Suppressor macrophage (primary cell): ENCODE results near the gene LRP8.
A peak's percentile ranks its signal among the peaks of the same experiment; 100 is the strongest.

Experiments used
- DNase-seq, 4 experiments: peaks; one replicate each; pipeline ENCODE4 v3.0.0-alpha.2; 2020 to 2022

The LRP8 gene

DNA sequence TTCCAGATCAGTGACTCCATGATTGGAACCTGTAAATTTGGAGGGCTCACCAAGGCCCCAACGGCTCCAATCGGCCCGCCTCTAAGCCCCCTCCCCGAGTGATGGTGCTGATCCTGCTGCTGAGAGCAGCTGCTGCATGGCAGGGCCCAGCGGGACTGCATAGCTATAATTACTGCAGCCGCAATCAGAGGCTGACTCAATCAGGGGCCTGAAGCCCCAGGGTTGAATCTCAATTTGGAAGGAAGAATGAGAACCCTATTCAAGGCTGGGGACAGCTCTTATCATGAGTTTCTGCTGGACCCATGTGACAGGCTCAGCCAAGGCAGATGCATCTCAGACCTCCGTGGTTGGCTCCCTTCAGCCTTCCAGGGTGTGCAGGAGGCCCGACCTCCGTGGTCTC is 46.7 kb downstream of the LRP8 start:
- DNase-seq, result no peak

DNA sequence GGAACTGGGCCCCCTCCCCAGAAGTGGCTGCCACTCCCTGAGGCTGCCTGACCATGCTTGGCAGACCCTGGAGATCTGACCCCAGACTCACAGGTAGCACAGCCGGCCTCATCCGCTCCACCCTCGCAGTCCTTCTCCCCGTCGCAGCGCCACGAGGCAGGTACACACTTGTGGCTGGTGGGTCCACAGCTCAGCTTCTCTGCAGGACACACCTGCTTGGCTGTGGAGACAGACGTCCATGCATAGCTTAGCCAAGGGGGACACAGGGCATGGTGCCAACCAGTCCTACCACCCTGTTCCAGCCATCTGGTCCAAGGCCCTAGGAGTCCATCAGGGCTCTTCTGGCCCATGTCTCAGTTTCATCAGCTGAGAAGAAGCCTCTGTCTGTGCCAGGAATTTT is 47.4 kb downstream of the LRP8 start:
- no peak for DNase-seq

DNA sequence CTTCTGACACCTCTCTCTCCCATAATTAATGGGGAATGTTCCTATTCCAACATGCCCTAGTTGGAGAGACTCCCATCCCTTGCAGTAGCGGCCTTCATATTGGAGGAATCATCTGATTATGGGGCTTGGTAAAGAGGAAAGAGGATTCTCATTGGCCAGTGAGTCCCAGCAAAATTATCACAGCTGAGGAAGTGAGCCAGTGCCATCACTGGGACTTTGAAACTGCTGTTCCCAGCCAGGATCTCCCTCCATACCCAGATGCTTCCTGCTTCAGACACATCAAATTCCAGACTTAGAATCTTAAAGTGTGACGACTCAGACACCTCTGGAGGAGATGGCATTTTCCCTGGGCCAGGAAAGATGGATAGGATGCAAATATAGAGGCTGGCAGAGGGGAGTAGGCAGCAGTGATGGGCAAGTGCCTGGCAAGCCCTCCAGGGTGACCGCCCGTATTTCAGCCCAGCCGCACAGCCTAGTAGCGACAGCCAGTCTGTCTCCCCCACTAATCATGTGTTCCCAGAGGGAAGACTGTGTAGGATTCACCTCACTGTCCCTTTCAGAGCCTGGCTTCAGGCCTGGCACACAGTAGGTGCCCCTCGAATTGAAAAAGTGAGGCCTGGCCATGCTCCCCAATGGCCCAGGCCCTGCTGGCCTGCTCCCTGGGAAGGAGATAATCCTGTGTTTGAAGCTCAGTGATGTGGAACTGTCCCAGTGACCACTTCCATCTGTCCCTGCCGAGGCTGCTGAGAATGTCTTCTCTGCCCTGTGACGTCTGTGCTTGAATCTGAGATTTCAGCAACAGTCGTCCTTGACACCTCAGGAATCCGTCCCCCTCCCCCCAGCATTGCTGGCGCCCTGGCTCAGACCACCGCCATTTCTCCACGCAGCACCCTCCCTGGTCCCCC is 48.3 kb downstream of the LRP8 start:
- DNase-seq, result no peak

DNA sequence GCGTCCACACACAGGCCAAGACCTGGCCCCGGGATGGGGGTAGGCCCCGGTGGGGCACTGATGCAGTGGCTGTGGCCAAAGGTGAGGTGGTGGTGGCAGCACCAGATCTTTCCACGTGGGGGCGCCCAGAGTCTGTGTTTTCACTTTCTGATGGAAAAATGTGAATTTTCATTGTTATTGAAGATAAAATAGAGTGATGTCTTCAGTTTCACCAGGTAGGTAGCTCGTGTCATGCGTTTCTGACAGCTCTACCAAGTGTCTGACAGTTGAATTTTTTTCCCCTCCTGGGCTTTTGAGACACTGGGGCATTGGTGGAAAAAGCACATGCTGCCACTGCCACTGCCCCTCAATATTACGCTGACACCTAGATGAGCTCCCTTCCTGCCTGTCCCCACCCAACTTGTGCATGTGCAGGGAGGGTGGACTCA is 49.6 kb downstream of the LRP8 start:
- DNase-seq, result peak; percentile 50 to 74 (median 68)

DNA sequence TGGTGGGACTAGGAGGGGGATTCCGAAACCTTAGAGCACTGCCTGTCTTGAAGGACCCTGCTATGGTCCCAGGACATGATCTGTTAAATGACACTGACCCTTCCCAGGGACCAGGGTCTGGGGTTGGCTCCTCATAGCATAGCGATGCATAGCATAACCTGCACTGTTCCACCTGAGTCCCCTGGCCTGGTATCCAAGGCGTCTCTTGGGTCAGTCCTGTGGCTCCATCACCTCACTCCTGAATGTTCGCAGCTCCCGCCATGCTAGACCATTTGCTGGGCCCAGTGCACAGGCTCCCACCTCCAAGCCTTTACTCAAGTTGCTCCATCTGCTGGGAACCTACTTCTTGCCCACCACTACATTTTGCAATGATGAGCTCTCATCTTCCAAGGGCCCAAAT is 50.5 kb downstream of the LRP8 start:
- DNase-seq, result no peak

DNA sequence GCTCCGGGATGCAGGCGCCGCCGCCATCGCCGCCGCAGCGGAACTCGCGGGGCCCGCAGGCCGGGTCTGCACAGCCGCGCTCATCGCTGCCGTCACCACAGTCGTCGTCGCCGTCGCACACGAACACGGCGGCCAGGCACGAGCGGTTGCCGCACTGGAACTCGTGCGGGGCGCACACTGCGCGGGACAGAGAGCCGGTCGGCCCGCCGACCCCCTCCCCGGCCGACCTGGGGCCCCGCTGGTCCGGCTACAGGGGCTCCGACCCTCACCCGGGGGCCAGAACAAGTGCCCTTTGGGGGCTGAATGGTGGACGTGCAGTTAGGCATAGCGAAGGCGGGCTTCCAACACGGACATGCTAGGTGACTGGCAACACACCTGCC is 51.0 kb downstream of the LRP8 start:
- no peak for DNase-seq

DNA sequence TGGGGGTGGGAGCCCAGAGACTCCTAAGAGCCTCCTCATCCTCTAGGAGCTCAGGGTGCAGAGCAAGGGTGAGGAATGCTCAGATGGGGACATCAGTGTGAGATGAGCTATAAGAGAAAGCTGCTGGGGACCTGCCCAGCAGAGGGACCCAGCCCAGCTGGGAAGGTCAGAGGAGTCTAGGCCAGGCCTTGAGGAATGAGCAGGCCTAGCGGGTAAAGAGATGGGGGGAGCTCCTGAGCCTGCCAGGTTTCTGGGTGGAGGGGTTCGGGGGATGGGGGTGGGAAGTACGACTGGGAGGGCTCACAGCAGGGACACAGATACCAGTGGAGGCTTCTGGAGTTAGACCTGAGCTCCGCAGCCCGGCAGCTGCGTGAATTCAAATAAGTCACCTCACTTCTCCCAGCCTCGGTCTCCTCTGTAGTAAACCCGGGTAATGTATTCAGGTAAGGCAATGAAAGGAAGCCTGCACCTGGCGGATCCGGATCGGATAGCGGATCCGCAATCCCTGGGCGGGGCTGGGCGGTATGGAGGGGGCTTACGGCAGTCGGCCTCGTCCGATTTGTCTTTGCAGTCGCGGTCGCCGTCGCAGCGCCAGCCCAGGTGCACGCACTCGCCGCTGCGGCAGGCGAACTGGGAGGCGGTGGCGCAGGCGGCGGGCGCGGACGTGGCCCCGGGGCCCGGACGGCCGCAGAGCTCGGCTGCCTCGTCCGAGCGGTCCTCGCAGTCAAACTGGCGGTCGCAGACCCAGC is 51.5 kb downstream of the LRP8 start:
- DNase-seq, result no peak

DNA sequence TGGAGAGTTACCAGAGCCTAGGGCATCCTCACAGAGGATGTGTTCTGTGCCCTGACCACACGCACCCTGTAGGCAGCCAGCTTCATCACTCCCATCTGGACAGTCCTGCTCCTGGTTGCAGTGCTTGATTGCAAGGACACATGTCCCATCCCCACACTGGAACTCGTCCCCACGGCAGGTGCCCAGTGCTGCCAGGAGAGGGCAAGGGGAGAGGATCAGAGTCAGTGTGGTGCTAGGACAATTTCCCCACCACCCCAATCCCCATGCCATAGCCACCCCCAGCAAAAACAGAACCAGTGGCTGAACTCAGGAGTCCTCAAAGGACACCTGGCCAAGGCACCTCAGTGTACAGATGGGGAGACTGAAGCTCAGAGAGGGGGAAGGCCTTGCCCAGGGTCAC is 52.3 kb downstream of the LRP8 start:
- no peak for DNase-seq

DNA sequence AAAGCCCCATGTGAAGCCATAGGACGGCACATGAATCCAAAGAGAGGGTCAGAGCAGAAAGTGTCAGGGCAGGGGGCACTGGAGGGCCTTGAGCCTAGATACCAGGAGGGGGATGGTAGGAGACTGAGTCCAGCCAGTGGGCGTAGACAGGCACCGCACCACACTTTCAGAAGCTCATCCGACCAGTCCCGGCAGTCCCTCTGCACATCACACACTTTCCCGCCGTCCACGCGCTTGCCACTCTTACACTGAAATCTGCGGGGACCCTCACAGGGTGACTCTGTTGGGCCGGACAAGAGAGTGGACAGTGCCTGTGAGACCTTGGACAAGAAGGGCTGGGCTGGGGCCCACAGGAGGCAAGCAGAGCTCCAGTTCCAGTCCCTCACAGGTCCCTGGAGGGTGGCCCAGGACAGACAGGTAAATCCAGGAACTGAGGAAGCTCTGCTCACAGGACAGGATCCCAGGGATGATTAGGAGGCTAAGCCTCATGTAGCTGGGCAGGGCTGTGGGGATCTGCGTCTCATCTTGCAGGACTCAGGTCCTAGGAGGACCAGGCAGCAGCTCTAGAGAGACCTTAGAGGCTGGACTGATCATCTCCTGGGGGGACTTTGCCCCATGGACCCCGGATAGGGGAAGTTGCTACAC is 53.2 kb downstream of the LRP8 start:
- DNase-seq, result no peak

DNA sequence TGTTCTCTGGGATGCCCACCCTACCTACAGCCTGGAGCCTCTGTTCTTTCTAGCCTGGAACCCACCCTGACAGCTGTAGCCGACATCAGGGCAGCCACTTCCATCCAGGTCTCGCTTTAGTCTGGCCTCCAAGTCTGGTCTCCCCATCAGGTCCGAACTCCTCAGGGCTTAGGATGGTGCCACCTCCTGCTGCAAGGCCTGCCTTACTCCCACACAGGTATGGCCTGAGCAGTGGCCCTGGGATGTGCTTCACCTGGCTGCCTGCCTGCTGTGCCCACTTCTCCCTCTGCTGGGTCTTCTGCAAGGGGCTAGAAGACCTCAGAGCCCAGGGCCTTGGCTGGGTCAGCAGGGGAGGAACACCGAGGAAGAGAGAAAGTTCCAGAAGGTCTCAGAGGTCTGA is 53.8 kb downstream of the LRP8 start:
- no peak for DNase-seq

DNA sequence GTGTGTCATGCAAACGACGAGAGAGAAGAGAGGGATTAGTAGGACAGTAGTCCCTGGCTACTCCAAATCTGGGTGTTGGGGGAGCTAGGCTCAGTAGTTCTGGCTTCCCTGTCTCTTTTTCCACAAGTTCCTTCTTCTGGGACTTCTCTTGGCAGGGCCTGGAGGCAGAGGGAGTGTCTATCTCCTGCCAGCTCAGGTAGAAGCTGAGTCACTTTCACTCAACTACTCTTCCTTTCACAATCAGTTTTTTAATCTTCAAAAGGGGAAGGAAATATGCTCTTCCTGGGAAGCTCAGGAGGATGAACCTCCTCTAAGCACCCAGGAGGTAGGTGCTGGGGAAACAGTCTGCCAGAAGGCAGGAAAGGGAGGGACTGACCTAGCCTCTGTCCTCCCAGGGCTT is 54.3 kb downstream of the LRP8 start:
- no peak for DNase-seq

DNA sequence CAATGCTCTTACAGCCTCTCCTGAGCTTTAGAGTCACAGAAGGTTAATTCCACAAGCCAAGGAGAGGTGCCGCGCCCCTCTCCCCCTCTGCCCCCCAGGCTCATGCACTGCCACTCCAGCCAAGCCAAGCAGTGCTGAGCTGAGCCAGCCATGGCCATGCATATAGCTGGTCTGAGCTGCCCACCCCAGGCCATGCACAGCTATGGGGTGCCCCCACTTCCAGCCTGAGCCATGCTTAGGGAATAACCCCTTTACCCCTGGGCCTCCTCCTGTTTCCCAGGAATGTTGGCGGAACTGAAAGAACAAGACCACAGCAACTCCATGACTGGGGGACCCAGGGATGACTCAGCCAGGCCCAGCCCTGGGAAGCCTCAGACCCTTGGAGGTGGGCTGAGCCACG is 55.5 kb downstream of the LRP8 start:
- no peak for DNase-seq

DNA sequence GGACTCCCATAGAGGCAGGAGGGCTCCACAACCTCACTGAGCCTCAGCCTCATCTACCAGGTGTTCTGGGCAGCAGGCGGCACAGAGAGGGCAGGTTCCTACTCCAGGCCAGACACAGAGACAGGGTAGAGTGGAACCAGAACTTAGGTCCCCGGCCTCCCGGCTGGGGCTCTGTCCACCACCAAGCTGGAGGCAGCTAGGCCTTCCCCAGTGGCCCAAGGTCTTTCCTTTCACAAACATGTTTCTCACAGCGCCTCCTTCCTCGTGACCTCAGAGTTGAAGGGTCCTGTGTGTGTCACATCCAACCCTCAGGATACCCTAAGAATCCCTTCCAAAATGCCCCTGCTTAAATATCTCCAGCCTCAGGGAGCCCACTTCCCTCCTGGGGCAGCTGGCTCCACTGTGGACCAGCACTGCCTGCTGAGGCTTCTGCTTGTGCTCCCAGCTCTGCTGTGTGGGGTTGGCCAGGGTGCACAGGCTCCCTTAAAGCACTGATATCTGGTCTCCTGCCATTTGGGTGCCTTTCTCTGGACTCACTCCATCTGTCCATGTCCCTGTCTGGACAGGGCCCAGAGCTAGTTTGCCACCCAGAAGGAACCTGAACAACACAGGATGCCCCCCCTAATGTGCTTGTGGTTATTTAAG is 56.3 kb downstream of the LRP8 start:
- DNase-seq, result no peak

DNA sequence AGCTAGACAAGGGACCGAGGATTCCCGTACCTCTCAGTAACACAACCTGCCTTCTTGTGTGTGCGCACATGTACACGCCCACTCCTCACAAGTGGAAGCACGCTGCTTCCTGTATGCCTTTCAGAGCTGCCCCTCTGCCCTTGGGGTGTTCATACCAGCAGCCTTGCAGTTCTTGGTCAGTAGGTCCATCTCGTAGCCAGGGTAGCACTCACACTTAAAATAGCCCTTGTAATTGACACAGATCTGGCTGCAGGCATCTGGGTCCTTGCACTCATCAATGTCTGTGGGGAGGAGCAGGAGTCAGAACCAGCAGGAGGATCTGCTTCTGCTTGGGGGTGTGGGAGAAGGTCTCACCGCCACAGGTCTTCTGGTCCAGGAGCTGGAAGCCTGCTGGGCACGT is 57.0 kb downstream of the LRP8 start:
- DNase-seq, result no peak

DNA sequence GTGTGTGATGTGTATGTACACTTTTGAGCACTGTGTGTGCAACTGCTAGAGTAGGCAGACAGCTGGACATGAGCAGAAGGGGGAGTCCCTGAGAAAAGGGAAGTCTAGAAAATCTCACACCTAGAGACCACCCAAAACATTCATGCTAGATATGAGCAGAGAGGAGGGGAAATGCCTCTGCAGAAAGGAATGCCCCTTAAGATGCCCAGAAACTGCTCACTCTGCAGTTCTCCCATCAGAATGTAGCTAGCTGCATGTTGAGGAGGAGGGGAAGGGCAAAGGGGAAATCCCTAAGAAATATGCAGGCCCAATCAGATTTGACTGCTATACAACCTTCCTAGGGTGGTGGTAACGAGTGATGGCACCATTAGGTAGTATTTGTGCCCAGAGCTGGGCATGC is 57.8 kb downstream of the LRP8 start:
- no peak for DNase-seq

DNA sequence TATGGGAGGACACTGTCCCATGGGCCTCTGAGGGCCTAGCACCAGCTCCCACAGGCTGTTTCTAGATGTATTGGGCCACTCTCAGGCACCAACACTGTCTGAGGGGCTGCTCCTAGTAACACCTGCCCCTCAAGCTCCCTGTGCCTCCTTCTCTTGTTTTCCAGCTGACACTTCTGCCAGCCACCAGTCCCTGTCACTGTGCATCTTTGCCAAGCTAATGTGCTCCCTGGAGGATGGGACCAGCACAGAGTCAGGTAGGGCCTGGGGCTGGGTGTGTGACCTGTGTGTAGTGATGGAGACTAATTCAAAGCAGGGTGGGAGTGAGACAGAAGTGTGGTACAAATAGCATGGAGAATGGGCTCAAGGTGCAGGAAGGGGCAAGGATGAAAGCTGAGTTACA is 60.1 kb downstream of the LRP8 start:
- no peak for DNase-seq

DNA sequence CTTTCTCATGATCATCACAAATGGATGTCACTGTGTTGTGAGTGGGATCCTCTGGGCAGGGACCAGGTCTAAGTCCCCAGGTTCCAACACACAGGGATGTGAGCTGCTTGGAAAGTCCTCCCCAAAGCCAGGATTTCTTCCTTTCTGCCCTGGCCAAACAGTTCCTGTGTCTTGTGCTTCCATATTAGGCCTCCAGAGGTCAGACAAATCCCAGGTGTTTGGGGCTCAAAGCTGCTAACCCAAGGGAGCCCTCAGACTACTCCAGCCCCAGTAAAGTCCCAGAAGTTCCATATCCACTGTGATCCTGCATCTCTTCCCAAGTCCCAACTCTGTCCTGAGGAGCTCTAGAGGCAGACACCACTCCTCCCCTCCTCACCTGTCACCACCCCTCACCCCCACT is 61.8 kb downstream of the LRP8 start:
- DNase-seq, result no peak

DNA sequence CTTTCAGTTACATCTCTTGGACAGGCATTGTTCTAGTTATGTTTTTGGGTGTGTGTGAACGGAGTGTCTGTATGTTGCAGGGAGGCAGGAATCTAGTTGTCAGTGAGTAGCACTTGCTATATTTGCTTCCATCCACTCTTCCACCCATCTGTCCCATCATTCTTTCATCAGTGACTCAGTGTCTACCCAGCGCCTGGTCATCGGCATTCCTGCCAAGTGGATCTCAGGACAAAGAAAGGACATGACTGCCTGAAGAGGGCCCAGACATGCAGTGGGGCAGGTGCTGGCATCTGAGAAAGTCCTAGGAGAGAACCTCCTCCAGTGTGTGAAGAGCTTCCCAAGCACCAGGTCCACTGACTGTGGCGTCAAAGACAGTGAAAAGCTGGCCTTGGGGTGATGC is 62.3 kb downstream of the LRP8 start:
- no peak for DNase-seq

DNA sequence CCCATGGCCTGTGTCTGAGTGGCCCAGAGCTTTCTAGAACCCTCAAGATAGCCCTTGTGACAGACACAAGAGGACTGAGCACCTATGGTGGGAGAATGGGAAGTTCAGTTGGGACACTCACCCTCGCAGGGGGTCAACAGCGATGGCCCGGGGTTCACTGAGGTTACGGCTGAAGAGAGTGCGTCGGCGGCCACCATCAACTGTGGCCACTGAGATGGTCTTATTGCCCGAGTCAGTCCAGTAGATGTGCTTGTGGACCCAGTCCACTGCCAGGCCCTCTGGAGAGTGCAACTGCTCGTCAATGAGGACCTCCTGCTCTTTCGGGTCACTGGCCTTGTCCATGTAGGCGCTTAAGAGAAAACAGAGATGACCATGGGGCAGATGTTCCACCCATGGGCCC is 63.8 kb downstream of the LRP8 start:
- no peak for DNase-seq

DNA sequence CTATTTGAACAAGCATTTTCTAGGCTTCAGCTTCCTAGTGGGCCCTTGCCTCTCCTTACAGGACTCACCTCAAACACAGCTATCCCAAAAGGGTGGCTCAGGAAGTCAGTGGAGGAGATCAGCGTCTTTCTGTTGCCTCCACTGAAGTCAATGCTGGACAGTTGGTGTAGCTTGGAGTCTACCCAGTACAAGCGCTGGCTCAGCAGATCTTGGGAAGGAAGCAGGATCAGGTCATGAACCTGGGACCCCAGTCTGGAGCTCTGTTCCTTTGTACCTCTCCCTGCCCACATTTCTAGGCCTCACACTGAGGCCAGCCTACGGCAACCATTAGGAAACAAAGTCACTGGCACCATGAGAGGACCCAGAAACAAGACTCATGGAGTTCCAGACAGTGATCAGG is 65.9 kb downstream of the LRP8 start:
- no peak for DNase-seq

DNA sequence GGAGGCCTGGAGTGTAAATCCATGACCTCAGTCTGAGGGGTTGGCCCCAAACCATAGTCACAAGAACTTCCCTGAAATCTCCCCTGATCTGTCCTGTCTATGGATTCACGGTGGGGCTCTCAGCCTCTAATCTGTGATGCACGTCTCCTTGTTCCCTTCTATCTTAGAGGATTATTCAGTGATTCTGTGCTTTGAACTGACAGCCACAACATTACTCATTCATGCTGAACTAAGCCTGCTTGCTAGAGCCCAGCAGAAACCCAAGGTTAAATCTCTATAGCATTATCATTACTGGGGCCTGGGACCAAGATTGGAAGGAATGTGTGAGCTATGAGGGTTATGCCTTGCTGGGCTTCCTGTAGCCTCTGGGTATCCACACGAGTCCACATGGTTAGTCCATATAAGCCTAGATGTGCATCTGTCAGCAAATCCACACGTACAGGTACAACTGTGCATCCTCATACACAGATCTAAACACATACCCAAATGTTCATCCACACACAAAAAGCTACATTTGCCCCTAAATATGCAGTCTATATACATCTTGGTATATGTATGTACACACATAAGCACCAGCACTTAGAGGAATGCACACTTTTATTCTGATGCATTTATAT is 67.1 kb downstream of the LRP8 start:
- no peak for DNase-seq

DNA sequence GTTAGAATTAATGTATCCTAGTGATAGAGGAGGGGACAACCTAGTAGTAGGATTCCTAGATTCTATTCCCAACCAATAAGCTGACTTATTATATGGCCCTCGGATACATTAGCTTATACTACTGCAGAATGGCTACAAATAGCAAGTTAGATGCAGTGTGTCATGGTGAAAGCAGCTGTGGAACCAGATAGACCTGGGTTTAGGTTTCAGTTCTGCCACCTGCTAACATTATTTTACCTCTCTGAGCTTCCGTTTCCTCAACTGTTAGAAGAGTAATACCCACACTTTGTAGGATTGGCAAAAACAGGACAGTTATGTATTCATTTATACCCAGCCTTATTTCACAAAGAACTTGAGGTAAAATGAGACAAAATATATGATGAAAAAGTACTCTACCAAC is 67.9 kb downstream of the LRP8 start:
- DNase-seq, result no peak

DNA sequence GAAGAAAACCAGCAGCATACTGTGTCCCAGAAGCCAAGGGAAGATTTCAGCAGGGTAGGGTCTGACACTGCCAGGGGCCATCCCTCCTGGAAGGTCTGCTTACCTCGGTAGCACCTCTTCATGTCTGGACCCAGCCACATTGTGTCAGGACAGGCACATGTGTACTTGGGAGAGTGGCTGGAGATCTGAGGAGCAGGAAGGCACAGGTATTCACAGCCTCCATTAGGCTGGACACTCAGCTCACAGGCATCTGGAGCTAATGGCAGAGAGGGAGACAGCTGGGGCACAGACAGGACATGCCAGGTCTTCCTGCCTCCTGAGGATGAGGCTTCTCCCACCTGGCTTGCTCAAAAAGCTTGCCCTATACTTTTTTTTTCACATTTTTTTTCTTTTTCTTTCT is 69.7 kb downstream of the LRP8 start:
- DNase-seq, result no peak
